Heart right ventricle (tissue), 16 donors: Measurements from ENCODE around the gene USP12. TPM values are rescaled to one million over a fixed set of nuclear protein-coding genes. Genes with fewer than 3 reads are reported as not detected.

ENCODE experiments used
- ATAC-seq, 8 donors: fragments of 200-7000 bp; cut with Tn5 transposase; one replicate each; pipeline ENCODE4 v1.9.1; 2020; ENCODE audit warnings: mild to moderate bottlenecking in 8 of 8, moderate library complexity in 8 of 8, moderate number of reproducible peaks in 1 of 8
- DNase-seq, 2 donors: peaks; one replicate each; pipeline ENCODE4 v3.0.0-alpha.2; 2020
- H3K27ac ChIP-seq, 10 donors: fragments of 200-600 bp; sonication (generic) in 2 of 10; one replicate each; pipeline versions ENCODE4 v1.5.0 to v1.8.0; 2020 to 2022; ENCODE audit warnings: mild to moderate bottlenecking in 3 of 10
- H3K27me3 ChIP-seq, 7 donors: fragments of 200-600 bp; one replicate each; pipeline ENCODE4 v1.8.0; 2021 to 2022; ENCODE audit warnings: mild to moderate bottlenecking in 2 of 7
- H3K36me3 ChIP-seq, 9 donors: fragments of 200-600 bp; sonication (generic) in 1 of 9; one replicate each; pipeline versions ENCODE4 v1.5.0 to v1.8.0; 2020 to 2022; ENCODE audit warnings: mild to moderate bottlenecking in 2 of 9
- H3K4me1 ChIP-seq, 9 donors: fragments of 200-600 bp; sonication (generic) in 1 of 9; one replicate each; pipeline versions ENCODE4 v1.5.0 to v1.8.0; 2020 to 2022; ENCODE audit warnings: mild to moderate bottlenecking in 4 of 9
- H3K4me3 ChIP-seq, 10 donors: fragments of 200-600 bp; sonication (generic) in 2 of 10; one replicate each; pipeline versions ENCODE4 v1.5.0 to v1.8.0; 2020 to 2022; ENCODE audit warnings: mild to moderate bottlenecking in 7 of 10, moderate library complexity in 2 of 10
- H3K9me3 ChIP-seq, 11 donors: fragments of 200-600 bp in 10 of 11; sonication (generic) in 2 of 11; one replicate each; pipeline versions ENCODE4 v1.5.0 to v1.8.0; 2013 to 2022; ENCODE audit warnings: mild to moderate bottlenecking in 2 of 11, control low read depth in 1 of 11, moderate library complexity in 1 of 11
- WGBS, 2 donors: extraction: QIAGEN DNeasy Blood & Tissue Kit; methylation state at CpG; one replicate each; pipeline ENCODE4 v1.1.7; 2013; ENCODE audit warnings: inconsistent platforms in 1 of 2; 5-methylcytosine and 5-hydroxymethylcytosine counted together
- intact Hi-C, 10 donors: fragments of 100-400 bp; cut with DNase I; formaldehyde crosslinking; loops; one replicate each; pipeline versions ENCODE4 v1.11.1 to v1.14.2; 2022
- polyA plus RNA-seq, 2 donors: library from polyadenylated mRNA; stranded (reverse); fragments of 200-250 nt; gene quantifications; one replicate each; pipeline ENCODE4 v1.2.3, GENCODE V29; 2013
- total RNA-seq, 10 donors: library from RNA; stranded (reverse); fragmentation: NEBNext Ultra II Directional in 3 of 10; extraction: Animal tissue kit (Norgen Biotek cat#: 25700) in 3 of 10; gene quantifications; one replicate each; pipeline versions ENCODE4 v1.2.1 to v1.2.4, GENCODE V29; 2021 to 2023
- TF ChIP-seq, protein P1 (sequence below), 9 donors: fragments of 200-600 bp; sonication (generic) in 2 of 9; IDR thresholded peaks; one replicate each; pipeline versions ENCODE4 v1.5.0 to v1.8.0; 2021 to 2022; ENCODE audit warnings: antibody characterized with exemption in 9 of 9, mild to moderate bottlenecking in 5 of 9, moderate library complexity in 1 of 9
- donor health status: Arrhythmogenic right ventricular cardiomyopathy.
- donor health status: ischemic (EF 13 %, LVEDD 7.1; RV severe dilation, severe dysfunction).
- donor health status: healthy with polysubstance abuse.
- donor health status: DM: no; HTN: yes; CAD: no.
- donor health status: DM: no; HTN: no; CAD: no.
- donor health status: ischemic (EF 25% LVEDD 6.9; RV normal size, moderate dysfunction).
- donor health status: ischemic (EF 25% LVEDD 5.7; RV mildly dilated, moderate dysfunction).
- donor health status: healthy.
- donor health status: DM: yes; HTN: yes; CAD: no.
- donor health status: Ischemic cardiomyopathy.
- donor health status: ischemic (EF 35%, LVEDD 5.7; RV mildly dilated, moderate dysfunction).
- donor health status: nonischemic (EF 11% LVEDD 7.7; RV severe dilation, severe dysfunction).
- donor health status: DM: yes; HTN: yes; CAD: no.
- donor health status: PGD.
- donor health status: ischemic (EF 29% LVEDD 5.4; RV normal size, mild dysfunction).
- donor health status: nonischemic (EF 23%, LVEDD 6.1; RV moderate dilation, normal function).

USP12 gene
- total and polyA plus RNA-seq, 12 donors, result 4.3 to 22.9 (median 19.0) TPM

- no peak overlapping the region for H3K4me3 ChIP-seq
- ATAC-seq (no peak), DNase-seq (no peak)
- intact Hi-C loops, result no loop called here
- H3K9me3 ChIP-seq, result no peaks in the 10 kb centered on the region
- H3K27me3 ChIP-seq, result no peaks in the 10 kb centered on the region
- no peaks in the 10 kb centered on the region for H3K36me3 ChIP-seq
- no peaks in the 10 kb centered on the region for H3K4me1 ChIP-seq
- WGBS, 2 donors, result 74 to 77% methylated on average over 8 of the region's 8 CpGs
- TF ChIP-seq, protein P1, sequence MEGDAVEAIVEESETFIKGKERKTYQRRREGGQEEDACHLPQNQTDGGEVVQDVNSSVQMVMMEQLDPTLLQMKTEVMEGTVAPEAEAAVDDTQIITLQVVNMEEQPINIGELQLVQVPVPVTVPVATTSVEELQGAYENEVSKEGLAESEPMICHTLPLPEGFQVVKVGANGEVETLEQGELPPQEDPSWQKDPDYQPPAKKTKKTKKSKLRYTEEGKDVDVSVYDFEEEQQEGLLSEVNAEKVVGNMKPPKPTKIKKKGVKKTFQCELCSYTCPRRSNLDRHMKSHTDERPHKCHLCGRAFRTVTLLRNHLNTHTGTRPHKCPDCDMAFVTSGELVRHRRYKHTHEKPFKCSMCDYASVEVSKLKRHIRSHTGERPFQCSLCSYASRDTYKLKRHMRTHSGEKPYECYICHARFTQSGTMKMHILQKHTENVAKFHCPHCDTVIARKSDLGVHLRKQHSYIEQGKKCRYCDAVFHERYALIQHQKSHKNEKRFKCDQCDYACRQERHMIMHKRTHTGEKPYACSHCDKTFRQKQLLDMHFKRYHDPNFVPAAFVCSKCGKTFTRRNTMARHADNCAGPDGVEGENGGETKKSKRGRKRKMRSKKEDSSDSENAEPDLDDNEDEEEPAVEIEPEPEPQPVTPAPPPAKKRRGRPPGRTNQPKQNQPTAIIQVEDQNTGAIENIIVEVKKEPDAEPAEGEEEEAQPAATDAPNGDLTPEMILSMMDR (IDR thresholded peaks at IDR 0.05), result no peak
- H3K27ac ChIP-seq, result no peak overlapping the region
Observed at GRCh38 chr13:27018344-27018861, 153.2 kb downstream of the USP12 start.

DNA sequence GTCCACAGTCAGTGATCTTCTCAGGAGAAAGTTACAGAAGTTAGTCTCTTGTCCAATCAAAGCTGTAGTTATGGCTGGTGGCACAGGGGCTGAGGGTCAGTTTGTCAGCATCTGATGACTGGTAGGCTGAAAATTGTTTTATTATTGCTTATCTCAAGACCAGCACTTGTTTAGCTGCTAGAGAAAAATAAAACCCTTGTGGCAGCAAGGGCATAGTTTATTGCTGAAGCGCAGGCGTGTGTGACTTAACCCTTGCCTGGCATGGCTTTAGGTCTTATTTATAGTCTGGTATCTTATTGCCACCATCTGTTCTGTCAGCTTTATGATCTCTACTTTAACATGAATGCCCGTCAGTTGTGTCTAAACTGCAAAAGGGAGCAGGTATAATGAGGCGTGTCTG is 154.7 kb downstream of the USP12 start:
- 77% methylated on average over 4 of the region's 4 CpGs for whole genome bisulfite sequencing, 2 donors
- Histone ChIP-seq H3K27ac (no peak overlapping the region), H3K36me3 (no peaks in the 10 kb centered on the region), H3K4me3 (no peak overlapping the region), H3K4me1 (no peaks in the 10 kb centered on the region), H3K27me3 (no peaks in the 10 kb centered on the region), H3K9me3 (no peaks in the 10 kb centered on the region)
- TF ChIP-seq, protein P1 (IDR thresholded peaks at IDR 0.05), result no peak
- no peak for ATAC-seq
- intact Hi-C loops, result no loop called here
- DNase-seq, result no peak

Other genes with a start within 250 kb of the USP12 start
- 100 to 1,000 TPM; 498 to 733 (median 598) TPM for gene RPL21, start 79.7 kb upstream of the USP12 start, total RNA-seq
- 1,000 to 10,000 TPM in 1 of 2 donors, 100 to 1,000 TPM in 1; 574 to 1,188 TPM for gene RPL21, start 79.7 kb upstream of the USP12 start, polyA plus RNA-seq
- 10 to 100 TPM in 2 of 10 donors, 1 to 10 TPM in 8; 1.8 to 68.7 (median 3.1) TPM for gene RASL11A, start 99.0 kb upstream of the USP12 start, total RNA-seq
- gene RASL11A, start 99.0 kb upstream of the USP12 start, polyA plus RNA-seq, result 1 to 10 TPM; 6.6 to 9.3 TPM